RWPE1 (cell line): ENCODE data around the gene MPP4.

Source experiments
- CTCF ChIA-PET: fragments of 350-600 bp; sonication (Branson Sonifier 250); formaldehyde crosslinking; extraction: SDS; loops from one replicate; lab custom pipeline; 2021; lab: Yijun Ruan, JAX
- POLR2A ChIA-PET: fragments of 400-600 bp; formaldehyde crosslinking; extraction: SDS; loops from one replicate; lab custom pipeline; 2020; ENCODE audit warnings: antibody characterized with exemption; ENCODE audit not compliant: low non-redundant PET; lab: Yijun Ruan, JAX
- DNase-seq: peaks from one replicate; pipeline ENCODE4 v3.0.0; 2012; ENCODE audit warnings: low spot score
- H3K27ac ChIP-seq: fragments of 450-650 bp; 2 replicates; pipeline ENCODE4 v1.5.1; 2017
- CTCF ChIP-seq: fragments of 450-650 bp; conservative IDR thresholded peaks from 2 replicates; pipeline ENCODE4 v1.5.1; 2017; ENCODE audit warnings: low read depth, mild to moderate bottlenecking

The MPP4 gene

GRCh38 chr2:201628545-201628944 lies 69.9 kb downstream of the MPP4 start:
- CTCF ChIA-PET: no interaction called here
- POLR2A ChIA-PET: no interaction called here
- H3K27ac ChIP-seq: no peak overlapping the region
- TF ChIP-seq CTCF: no peak
- DNase-seq: no peak

DNA sequence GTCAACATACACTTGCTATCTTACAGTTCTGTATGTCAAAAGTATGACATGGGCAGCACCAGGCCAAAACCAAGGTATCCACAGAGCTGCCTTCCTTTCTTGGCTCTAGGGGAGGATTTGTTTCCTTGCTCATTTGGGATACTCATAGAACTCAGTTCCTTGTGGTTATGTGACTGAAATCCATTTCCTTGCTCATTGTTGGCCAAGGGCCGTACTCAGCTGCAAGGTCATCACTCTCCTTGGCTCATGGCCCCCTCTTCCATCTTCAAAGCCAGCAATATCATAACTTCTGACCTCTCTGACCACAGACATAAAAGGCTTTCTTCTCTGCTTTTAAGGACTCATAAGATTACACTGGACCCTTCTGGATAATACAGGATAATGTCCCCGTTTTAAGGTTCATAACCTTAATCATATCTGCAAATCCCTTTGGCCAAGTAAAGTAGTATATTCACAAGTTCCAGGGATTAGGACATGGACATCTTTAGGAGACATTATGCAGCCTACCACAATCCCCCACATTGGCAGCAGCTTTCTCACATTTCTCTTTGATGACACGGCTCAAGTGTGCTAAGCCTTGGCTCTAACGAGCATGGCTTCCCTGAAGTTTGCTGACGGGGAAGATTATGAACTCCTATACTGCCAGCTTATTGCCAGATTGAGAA lies 76.0 kb downstream of the MPP4 start:
- CTCF ChIA-PET: no interaction called here

DNA sequence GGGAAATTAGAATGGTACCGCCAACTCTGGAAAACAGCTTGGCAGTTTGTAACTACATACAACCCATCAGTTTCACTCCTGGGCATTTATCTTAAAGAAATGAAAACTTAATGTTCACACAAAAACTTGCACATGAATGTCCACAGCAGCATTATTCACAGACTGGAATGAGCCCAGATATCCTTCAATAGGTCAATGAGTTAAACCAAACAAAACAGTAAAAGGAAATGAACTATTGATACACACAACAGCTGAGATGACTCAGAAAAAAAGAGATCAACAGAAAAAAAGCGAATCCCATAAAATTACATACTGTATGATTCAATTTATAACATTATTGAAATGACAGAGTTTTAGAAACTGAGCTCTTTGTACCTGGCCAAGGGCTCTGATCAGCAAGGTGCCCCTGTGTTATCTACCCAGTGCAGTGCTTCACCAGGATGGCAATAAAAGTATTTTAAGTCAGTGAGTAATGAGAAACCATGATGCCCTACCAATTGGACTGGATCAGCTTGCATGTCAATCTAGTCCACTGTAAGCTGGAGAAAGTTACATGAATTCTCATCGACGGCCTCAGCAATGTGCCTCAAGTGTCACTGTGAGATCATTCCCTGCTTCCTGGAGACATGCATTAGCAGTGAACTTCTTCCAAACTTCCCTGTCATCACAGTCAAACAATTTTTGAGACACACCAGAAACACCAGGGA lies 77.0 kb downstream of the MPP4 start:
- H3K27ac ChIP-seq: no peak overlapping the region
- no peak for DNase-seq
- no peak for TF ChIP-seq CTCF
- CTCF ChIA-PET: interaction anchor here (0.8 kb wide), 1 partner anchor 23 kb away, joined by 3 read pairs; no protein-coding TSS in a partner anchor
- POLR2A ChIA-PET: no interaction called here

More for the DNA sequence above, 76.0 kb downstream of the MPP4 start:
- H3K27ac ChIP-seq: no peak overlapping the region
- POLR2A ChIA-PET: no interaction called here
- TF ChIP-seq CTCF: no peak
- DNase-seq: no peak

DNA sequence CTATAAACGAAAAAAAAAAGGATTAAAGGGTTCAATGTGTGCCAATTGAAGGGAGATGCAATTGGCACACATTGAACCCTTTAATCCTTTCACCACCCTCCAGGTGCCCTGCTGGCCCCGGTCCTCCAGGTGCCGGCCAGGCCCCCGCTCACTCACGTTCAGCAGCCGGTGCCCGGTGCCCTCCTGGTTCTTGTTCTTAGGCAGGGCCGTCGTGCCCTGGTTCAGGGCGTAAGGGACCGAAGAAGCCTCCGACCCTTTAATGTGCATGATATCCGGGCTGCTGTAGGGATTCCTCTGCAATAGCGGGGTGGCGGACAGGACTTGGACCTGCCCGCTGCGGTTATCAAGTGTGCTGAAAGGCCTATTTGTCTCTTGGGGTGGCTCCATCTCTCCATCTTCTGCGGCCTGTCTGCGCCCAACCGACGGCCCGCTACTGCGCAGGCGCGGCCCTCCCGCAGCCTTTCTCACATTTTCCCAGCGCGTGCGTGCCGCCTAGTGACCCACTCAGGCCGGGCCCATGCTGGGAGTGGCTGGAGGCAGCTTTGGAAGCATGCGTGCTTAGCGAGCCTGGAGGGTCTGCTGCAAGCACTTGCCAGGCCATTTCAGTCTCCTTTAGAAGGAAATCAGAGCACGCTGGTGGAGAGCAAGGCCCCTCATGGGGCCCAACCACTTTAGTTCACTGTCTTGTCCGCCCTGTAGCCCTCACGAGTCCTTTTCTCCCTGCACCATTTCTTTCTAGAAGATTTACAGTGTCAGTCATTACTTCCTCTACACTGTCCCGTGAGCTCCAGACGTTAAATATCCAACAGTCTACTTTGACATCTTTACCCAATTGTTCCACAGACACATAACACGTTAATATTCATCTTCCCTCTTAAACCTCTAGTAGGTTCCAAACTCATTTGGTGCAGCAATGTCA lies 79.4 kb downstream of the MPP4 start:
- DNase-seq: peak; percentile 67
- POLR2A ChIA-PET: no interaction called here
- no peak for TF ChIP-seq CTCF
- no peak overlapping the region for H3K27ac ChIP-seq
- CTCF ChIA-PET: no interaction called here

- POLR2A ChIA-PET: no interaction called here
- TF ChIP-seq CTCF: no peak
- H3K27ac ChIP-seq: no peak overlapping the region
- DNase-seq: no peak
- CTCF ChIA-PET: no interaction called here
Observed at GRCh38 chr2:201608021-201608420, 90.4 kb downstream of the MPP4 start.

- no peak overlapping the region for H3K27ac ChIP-seq
- CTCF ChIA-PET: no interaction called here
- POLR2A ChIA-PET: no interaction called here
- DNase-seq: no peak
- TF ChIP-seq CTCF: no peak
Observed at GRCh38 chr2:201607568-201607967, 90.9 kb downstream of the MPP4 start.
